Measurements from ENCODE around the gene PIN1.
A peak's percentile ranks its signal among the peaks of the same experiment; 100 is the strongest.

PIN1 gene

GRCh38 chr19:9857076-9857721 lies 22.1 kb downstream of the PIN1 start:
- DNase-seq, result no peak

GRCh38 chr19:9857920-9858746 lies 23.0 kb downstream of the PIN1 start:
- DNase-seq, result no peak

- no peak for DNase-seq
These were observed 23.6 kb downstream of the PIN1 start for GRCh38 chr19:9858766-9859165.

- DNase-seq, result no peak
These were observed 25.3 kb downstream of the PIN1 start for GRCh38 chr19:9860407-9860806.

GRCh38 chr19:9861503-9861902 lies 26.4 kb downstream of the PIN1 start:
- DNase-seq, result no peak

- DNase-seq, result no peak
These were observed 27.8 kb downstream of the PIN1 start for GRCh38 chr19:9862938-9863337.

- no peak for DNase-seq
These were observed 28.6 kb downstream of the PIN1 start for GRCh38 chr19:9863759-9864158.

GRCh38 chr19:9865732-9866501 lies 30.8 kb downstream of the PIN1 start:
- DNase-seq, result no peak

- DNase-seq, result no peak
These were observed 34.0 kb downstream of the PIN1 start for GRCh38 chr19:9868983-9869617.

- DNase-seq, result no peak
These were observed 36.7 kb downstream of the PIN1 start for GRCh38 chr19:9871626-9872338.

- no peak for DNase-seq
These were observed 37.6 kb downstream of the PIN1 start for GRCh38 chr19:9872618-9873242.

- DNase-seq, result no peak
These were observed 40.0 kb downstream of the PIN1 start for GRCh38 chr19:9875031-9875627.

GRCh38 chr19:9875796-9876195 lies 40.7 kb downstream of the PIN1 start:
- DNase-seq, result no peak

GRCh38 chr19:9877780-9878510 lies 42.8 kb downstream of the PIN1 start:
- peak; percentile 25 for DNase-seq

GRCh38 chr19:9878511-9879196 lies 43.5 kb downstream of the PIN1 start:
- peak; percentile 83 for DNase-seq

GRCh38 chr19:9881720-9882119 lies 46.6 kb downstream of the PIN1 start:
- peak; percentile 21 for DNase-seq

GRCh38 chr19:9883231-9883758 lies 48.2 kb downstream of the PIN1 start:
- peak; percentile 64 for DNase-seq

- DNase-seq, result no peak
These were observed 48.6 kb downstream of the PIN1 start for GRCh38 chr19:9883764-9884163.

- DNase-seq, result no peak
These were observed 50.0 kb downstream of the PIN1 start for GRCh38 chr19:9885077-9885552.
